HepG2 (cell line): ENCODE measurements around the gene HOXC12. TPM values are rescaled to one million over a fixed set of nuclear protein-coding genes. Genes with fewer than 3 reads are reported as not detected.

ENCODE experiments used
- ATAC-seq: fragments of 200-7000 bp; cut with Tn5 transposase; 3 replicates; pipeline ENCODE4 v1.9.1; 2020; ENCODE audit warnings: mild to moderate bottlenecking, moderate library complexity
- BruUV-seq: library from RNA; stranded (reverse); fragments of 400-500 nt; replicated peaks from 2 replicates; lab custom pipeline; 2021; lab: Mats Ljungman, UMichigan
- CTCF ChIA-PET: fragments of 300-600 bp; formaldehyde crosslinking; extraction: SDS; loops from one replicate; lab custom pipeline; 2021; ENCODE audit warnings: low total read pairs, inconsistent platforms, low intra/inter-chr PET ratio; lab: Yijun Ruan, JAX
- POLR2A ChIA-PET: fragments of 350-600 bp; sonication (Branson Sonifier 250); formaldehyde crosslinking; loops from one replicate; lab custom pipeline; 2020; ENCODE audit warnings: antibody characterized with exemption, inconsistent platforms; lab: Yijun Ruan, JAX
- DNase-seq: peaks from one replicate; pipeline ENCODE4 v3.0.0-alpha.2; 2015; ENCODE audit warnings: low spot score
- FAIRE-seq: peaks from 3 replicates; lab custom pipeline; 2011; peaks lifted over from hg19 to GRCh38; lab: Jason Lieb, UNC
- H2AFZ ChIP-seq: one replicate; pipeline ENCODE4 v1.6.1; 2011; ENCODE audit warnings: low read length, inconsistent platforms
- H3K27ac ChIP-seq: fragments of 300-600 bp; 3 replicates; pipeline ENCODE4 v1.8.0; 2011; ENCODE audit warnings: mixed run types, mild to moderate bottlenecking, mixed read lengths, low read length, inconsistent platforms; ENCODE audit not compliant: insufficient read depth; ENCODE audit errors: extremely low read length
- H3K27me3 ChIP-seq, 2 experiments: fragments of 200-600 bp in 1 of 2; 2 replicates in 1 of 2; 3 replicates in 1 of 2; pipeline versions ENCODE4 v1.6.0 to v1.8.0; 2011; ENCODE audit warnings: low read length in 2 of 2, mild to moderate bottlenecking in 2 of 2, moderate library complexity in 2 of 2, inconsistent platforms in 1 of 2; ENCODE audit not compliant: insufficient read depth in 2 of 2, control insufficient read depth in 1 of 2
- H3K36me3 ChIP-seq, 2 experiments: fragments of 200-600 bp in 1 of 2; replicated peaks in 1 of 2; 2 replicates in 1 of 2; 3 replicates in 1 of 2; pipeline versions ENCODE4 v1.5.1 to v1.8.0; 2011; ENCODE audit warnings: low read length in 2 of 2, inconsistent platforms in 1 of 2; ENCODE audit not compliant: insufficient read depth in 2 of 2, control insufficient read depth in 1 of 2
- H3K4me1 ChIP-seq: 2 replicates; pipeline ENCODE4 v1.5.1; 2012; ENCODE audit warnings: low read length, inconsistent platforms; ENCODE audit not compliant: insufficient read depth
- H3K4me2 ChIP-seq: 2 replicates; pipeline ENCODE4 v1.6.0; 2011; ENCODE audit warnings: low read depth, low read length, inconsistent platforms
- H3K4me3 ChIP-seq, 3 experiments: fragments of 200-600 bp in 1 of 3; sonication (generic), shearing (Covaris generic) in 1 of 3; replicated peaks in 1 of 3; 2 replicates each; pipeline ENCODE4 v1.5.1; 2011 to 2016; ENCODE audit warnings: low read length in 3 of 3, inconsistent platforms in 2 of 3, low read depth in 2 of 3, mild to moderate bottlenecking in 2 of 3, control low read depth in 1 of 3, mixed read lengths in 1 of 3; ENCODE audit not compliant: insufficient read depth in 1 of 3
- H3K79me2 ChIP-seq: one replicate; pipeline ENCODE4 v1.6.1; 2011; ENCODE audit warnings: low read length, inconsistent platforms; ENCODE audit not compliant: insufficient read depth
- H3K9ac ChIP-seq: 2 replicates; pipeline ENCODE4 v1.6.0; 2011; ENCODE audit warnings: mild to moderate bottlenecking, low read depth, low read length, inconsistent platforms; ENCODE audit not compliant: insufficient read depth
- H3K9me3 ChIP-seq: 2 replicates; pipeline ENCODE4 v1.5.1; 2012; ENCODE audit warnings: mild to moderate bottlenecking, low read length
- H4K20me1 ChIP-seq: 2 replicates; pipeline ENCODE4 v1.6.0; 2011; ENCODE audit warnings: inconsistent platforms, mild to moderate bottlenecking, low read length, moderate library complexity; ENCODE audit not compliant: insufficient read depth
- ATRX ChIP-seq: sonication (generic); formaldehyde crosslinking; IDR thresholded peaks from 2 replicates; pipeline ENCODE4 v1.4.0; 2020; ENCODE audit warnings: missing genetic modification reagents, borderline replicate concordance
- CEBPB ChIP-seq: IDR thresholded peaks from 2 replicates; pipeline ENCODE4 v1.6.1; 2011; ENCODE audit warnings: low read depth, low read length, improper control_type of control experiment, borderline replicate concordance
- DNMT3B ChIP-seq: conservative IDR thresholded peaks from 2 replicates; pipeline ENCODE4 v1.6.1; 2016; ENCODE audit warnings: missing biosample characterization, control low read depth
- DPF2 ChIP-seq: sonication (generic); formaldehyde crosslinking; IDR thresholded peaks from 2 replicates; pipeline ENCODE4 v1.4.0; 2020; ENCODE audit warnings: mild to moderate bottlenecking, low read depth, missing genetic modification reagents, borderline replicate concordance
- SP140L ChIP-seq: sonication (generic); formaldehyde crosslinking; IDR thresholded peaks from 2 replicates; pipeline ENCODE4 v1.4.0; 2020; ENCODE audit warnings: missing genetic modification reagents, borderline replicate concordance
- TRIM24 ChIP-seq: sonication (generic); formaldehyde crosslinking; IDR thresholded peaks from 2 replicates; pipeline ENCODE4 v1.8.0; 2022; ENCODE audit warnings: mild to moderate bottlenecking, missing genetic modification reagents
- ZNF136 ChIP-seq: sonication (generic); formaldehyde crosslinking; IDR thresholded peaks from 2 replicates; pipeline ENCODE4 v1.8.1; 2022; ENCODE audit warnings: low read depth, mild to moderate bottlenecking, moderate library complexity, missing genetic modification reagents
- ZNF446 ChIP-seq: sonication (generic); formaldehyde crosslinking; IDR thresholded peaks from 2 replicates; pipeline ENCODE4 v1.5.0; 2020; ENCODE audit warnings: mild to moderate bottlenecking, missing genetic modification reagents
- ZSCAN20 ChIP-seq: sonication (generic); formaldehyde crosslinking; IDR thresholded peaks from 2 replicates; pipeline ENCODE4 v1.4.0; 2020; ENCODE audit warnings: missing genetic modification reagents, mild to moderate bottlenecking, borderline replicate concordance
- WGBS: methylation state at CpG from one replicate; pipeline ENCODE4 v1.1.6; 2017; ENCODE audit warnings: low lambda C conversion rate; 5-methylcytosine and 5-hydroxymethylcytosine counted together
- in situ Hi-C: cut with HindIII; loops from 2 replicates; pipeline ENCODE4 v1.10.0; 2017; ENCODE audit warnings: low pct_unique_long_range_greater_than_20kb; ENCODE audit not compliant: extremely low pct_ligation_motif_present
- intact Hi-C: fragments of 100-400 bp; cut with micrococcal nuclease; formaldehyde crosslinking; loops from one replicate; pipeline ENCODE4 v1.10.0; 2022; ENCODE audit not compliant: unreplicated experiment
- polyA plus RNA-seq, 8 experiments: library from polyadenylated mRNA; depleted of rRNA in 3 of 8; stranded (reverse) in 7 of 8; unstranded in 1 of 8; fragments of >200 nt; fragmentation: Illumina TruSeq in 4 of 8; extraction: Trizol in 4 of 8; gene quantifications; 2 replicates each; pipeline versions ENCODE4 v1.2.1 to v1.2.3, GENCODE V29; 2011 to 2016; ENCODE audit warnings: low read depth in 4 of 8, missing spikeins in 1 of 8, mixed read lengths in 1 of 8; ENCODE audit not compliant: insufficient read depth in 1 of 8
- total RNA-seq, 5 experiments: library from RNA; depleted of rRNA; stranded (reverse); fragments of >200 nt; fragmentation: Illumina TruSeq; extraction: Trizol; gene quantifications; 2 replicates each; pipeline ENCODE4 v1.2.3, GENCODE V29; 2016; ENCODE audit warnings: low read depth in 1 of 5
- TF ChIP-seq, protein P1 (sequence below): sonication (generic); formaldehyde crosslinking; IDR thresholded peaks from 2 replicates; pipeline ENCODE4 v1.8.1; 2023; ENCODE audit warnings: mild to moderate bottlenecking, missing genetic modification reagents
- TF ChIP-seq, protein P2 (sequence below): sonication (generic); formaldehyde crosslinking; IDR thresholded peaks from 2 replicates; pipeline ENCODE4 v1.9.0; 2021; ENCODE audit warnings: missing genetic modification reagents, mild to moderate bottlenecking, borderline replicate concordance

HOXC12 gene
- total and polyA plus RNA-seq, 2 of the 13 experiments (the other 11 are each of a cell fraction or from before 2014, with no cell fraction given), result not detected

DNA sequence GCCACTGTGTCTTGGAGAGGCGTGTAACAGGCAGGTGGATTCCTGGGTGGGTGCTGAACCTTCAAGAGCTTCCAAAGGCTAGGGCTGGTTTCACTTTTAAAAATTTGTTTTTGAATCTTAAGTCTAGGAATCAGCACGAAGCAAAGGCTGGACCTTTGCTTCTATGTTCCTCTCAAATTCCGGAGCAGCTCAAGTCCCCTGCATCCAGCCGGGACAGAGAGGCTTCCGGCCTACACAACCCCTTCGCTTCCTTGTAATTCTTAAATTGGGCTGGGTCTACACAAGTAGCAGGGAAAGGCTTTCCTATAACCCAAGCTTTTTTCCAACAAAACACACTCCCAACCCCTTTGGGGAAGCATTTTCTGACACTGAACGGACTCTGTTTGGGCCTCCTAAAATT lies 8.3 kb downstream of the HOXC12 start:
- H3K4me2 ChIP-seq, result no peak overlapping the region
- no peak overlapping the region for H3K4me3 ChIP-seq
- no peak overlapping the region for H2AFZ ChIP-seq
- no peaks in the 10 kb centered on the region for H3K9me3 ChIP-seq
- H3K9ac ChIP-seq, result no peak overlapping the region
- DNase-seq, result no peak
- H3K27me3 ChIP-seq, result peaks cover 17 to 96% of the 10 kb centered on the region in 2 experiments
- BruUV-seq, result no TSS peak
- H3K27ac ChIP-seq, result no peak overlapping the region
- WGBS, result 68% methylated on average over 7 of the region's 7 CpGs
- TF ChIP-seq ATRX, result no peak
- TF ChIP-seq ZNF446 (CRISPR knock-in tag), result no peak
- H3K4me1 ChIP-seq, result no peaks in the 10 kb centered on the region
- in situ Hi-C loops (no loop called here), intact Hi-C loops (no loop called here)
- H4K20me1 ChIP-seq, result 0 out of 2 replicates have a peak, but pooled peaks cover 2% of the 10 kb centered on the region
- no peak for ATAC-seq
- H3K79me2 ChIP-seq, result no peaks in the 10 kb centered on the region
- H3K36me3 ChIP-seq, result no peaks in the 10 kb centered on the region
- FAIRE-seq, result no peak
- POLR2A ChIA-PET, result no interaction called here
- CTCF ChIA-PET, result no interaction called here

DNA sequence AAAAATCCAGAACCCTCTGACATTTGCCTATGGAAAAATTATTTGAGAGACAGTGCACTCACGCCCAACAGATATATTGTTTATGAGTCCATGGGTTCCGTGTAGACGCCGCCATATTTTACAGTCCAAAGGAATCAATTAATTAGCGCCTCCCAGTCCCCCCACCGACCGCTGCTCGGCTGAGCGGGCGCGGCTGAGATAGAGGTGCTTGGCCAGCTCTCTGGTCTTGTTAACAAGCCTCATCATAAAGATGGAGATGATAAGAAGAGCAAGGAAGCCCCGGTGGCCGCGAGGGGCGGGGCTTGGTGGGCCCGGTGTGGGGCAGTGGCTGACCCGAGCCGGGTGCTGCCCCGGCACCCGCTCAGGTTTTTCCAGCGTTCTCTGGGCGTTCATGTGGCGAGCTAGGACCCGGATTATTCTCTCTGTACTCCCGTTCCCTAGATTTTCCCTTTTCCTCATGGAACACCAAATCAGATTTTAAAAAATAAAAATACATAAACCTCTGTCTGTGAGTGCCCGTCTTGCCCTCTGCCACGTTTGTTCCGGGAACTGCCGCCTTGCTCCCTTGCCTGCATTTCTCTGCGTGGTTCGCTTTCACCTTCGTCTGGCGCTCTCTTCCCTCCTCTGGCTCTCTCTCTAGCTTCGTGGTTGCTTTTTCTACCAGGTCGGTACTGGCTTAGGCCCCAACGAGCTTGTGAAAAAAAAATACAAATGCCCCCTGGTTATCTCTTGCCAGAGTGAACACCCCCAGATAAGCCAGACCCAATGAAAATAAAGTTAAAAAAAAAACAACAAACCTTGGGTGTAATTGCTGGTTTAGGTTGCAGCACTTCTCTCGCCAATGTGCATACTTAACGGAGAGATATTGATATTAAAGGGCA lies 9.0 kb downstream of the HOXC12 start:
- H3K4me3 ChIP-seq, result no peak overlapping the region
- no peaks in the 10 kb centered on the region for H3K9me3 ChIP-seq
- in situ Hi-C loops, result no loop called here
- intact Hi-C loops, result no loop called here
- no peak overlapping the region for H3K9ac ChIP-seq
- no TSS peak for BruUV-seq
- H2AFZ ChIP-seq, result no peak overlapping the region
- FAIRE-seq, result no peak
- 0 out of 2 replicates have a peak, but pooled peaks cover 2% of the 10 kb centered on the region for H4K20me1 ChIP-seq
- H3K4me1 ChIP-seq, result no peaks in the 10 kb centered on the region
- H3K4me2 ChIP-seq, result no peak overlapping the region
- no peak for DNase-seq
- H3K79me2 ChIP-seq, result no peaks in the 10 kb centered on the region
- no peak overlapping the region for H3K27ac ChIP-seq
- H3K36me3 ChIP-seq, result no peaks in the 10 kb centered on the region
- ChIA-PET CTCF (no interaction called here), POLR2A (no interaction called here)
- no peak for ATAC-seq
- no peak for TF ChIP-seq ZSCAN20 (CRISPR knock-in tag)
- TF ChIP-seq, protein P1, sequence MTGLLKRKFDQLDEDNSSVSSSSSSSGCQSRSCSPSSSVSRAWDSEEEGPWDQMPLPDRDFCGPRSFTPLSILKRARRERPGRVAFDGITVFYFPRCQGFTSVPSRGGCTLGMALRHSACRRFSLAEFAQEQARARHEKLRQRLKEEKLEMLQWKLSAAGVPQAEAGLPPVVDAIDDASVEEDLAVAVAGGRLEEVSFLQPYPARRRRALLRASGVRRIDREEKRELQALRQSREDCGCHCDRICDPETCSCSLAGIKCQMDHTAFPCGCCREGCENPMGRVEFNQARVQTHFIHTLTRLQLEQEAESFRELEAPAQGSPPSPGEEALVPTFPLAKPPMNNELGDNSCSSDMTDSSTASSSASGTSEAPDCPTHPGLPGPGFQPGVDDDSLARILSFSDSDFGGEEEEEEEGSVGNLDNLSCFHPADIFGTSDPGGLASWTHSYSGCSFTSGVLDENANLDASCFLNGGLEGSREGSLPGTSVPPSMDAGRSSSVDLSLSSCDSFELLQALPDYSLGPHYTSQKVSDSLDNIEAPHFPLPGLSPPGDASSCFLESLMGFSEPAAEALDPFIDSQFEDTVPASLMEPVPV (CRISPR knock-in tag), result no peak
- TF ChIP-seq DPF2 (CRISPR knock-in tag), result no peak
- TF ChIP-seq DNMT3B (CRISPR knock-in tag), result no peak
- TF ChIP-seq SP140L (CRISPR knock-in tag), result no peak
- TF ChIP-seq ZNF136 (CRISPR knock-in tag), result no peak
- no peak for TF ChIP-seq CEBPB
- TF ChIP-seq, protein P2, sequence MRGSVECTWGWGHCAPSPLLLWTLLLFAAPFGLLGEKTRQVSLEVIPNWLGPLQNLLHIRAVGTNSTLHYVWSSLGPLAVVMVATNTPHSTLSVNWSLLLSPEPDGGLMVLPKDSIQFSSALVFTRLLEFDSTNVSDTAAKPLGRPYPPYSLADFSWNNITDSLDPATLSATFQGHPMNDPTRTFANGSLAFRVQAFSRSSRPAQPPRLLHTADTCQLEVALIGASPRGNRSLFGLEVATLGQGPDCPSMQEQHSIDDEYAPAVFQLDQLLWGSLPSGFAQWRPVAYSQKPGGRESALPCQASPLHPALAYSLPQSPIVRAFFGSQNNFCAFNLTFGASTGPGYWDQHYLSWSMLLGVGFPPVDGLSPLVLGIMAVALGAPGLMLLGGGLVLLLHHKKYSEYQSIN (CRISPR knock-in tag), result no peak
- no peak for TF ChIP-seq TRIM24 (CRISPR knock-in tag)
- H3K27me3 ChIP-seq, result peaks cover 19 to 96% of the 10 kb centered on the region in 2 experiments
- WGBS, result 35% methylated on average over 35 of the region's 38 CpGs
